SK-N-SH (cell line): ENCODE data around the gene LDAH. TPM values are rescaled to one million over a fixed set of nuclear protein-coding genes. Genes with fewer than 3 reads are reported as not detected.
"Not testable (repeated sequence)": the region's sequence is repeated elsewhere in the genome, so short reads cannot be mapped to it uniquely, and the experiment has no call there.

Experiments used
- CTCF ChIA-PET: fragments of 300-600, 350-600 bp; formaldehyde crosslinking; extraction: SDS; loops from one replicate; lab custom pipeline; 2021; lab: Yijun Ruan, JAX
- POLR2A ChIA-PET: fragments of 350-600 bp; sonication (Branson Sonifier 250); formaldehyde crosslinking; extraction: SDS; loops from one replicate; lab custom pipeline; 2020; ENCODE audit warnings: antibody characterized with exemption, inconsistent platforms; lab: Yijun Ruan, JAX
- DNase-seq: peaks from one replicate; pipeline ENCODE4 v3.0.0; 2012
- H2AFZ ChIP-seq: fragments of 200-600 bp; sonication (generic); 2 replicates; pipeline ENCODE4 v1.8.1; 2016; ENCODE audit warnings: antibody characterized with exemption, mild to moderate bottlenecking, low read depth
- H3F3A ChIP-seq: fragments of 200-600 bp; sonication (generic); replicated peaks from 2 replicates; pipeline ENCODE3; 2016; ENCODE audit warnings: antibody characterized with exemption, mild to moderate bottlenecking; ENCODE audit not compliant: insufficient read depth
- H3K27ac ChIP-seq, 2 experiments: fragments of 200-500 bp in 1 of 2; fragments of 200-600 bp in 1 of 2; sonication (Bioruptor generic) in 1 of 2; sonication (generic), shearing (Covaris generic) in 1 of 2; 2 replicates each; pipeline versions ENCODE4 v1.5.1 to v1.6.1; 2014 to 2016; ENCODE audit warnings: low read depth in 2 of 2, inconsistent platforms in 1 of 2, low read length in 1 of 2, mild to moderate bottlenecking in 1 of 2, mixed read lengths in 1 of 2
- H3K27me3 ChIP-seq: fragments of 200-600 bp; sonication (generic), shearing (Covaris generic); 2 replicates; pipeline ENCODE4 v1.6.1; 2016; ENCODE audit warnings: mixed run types; ENCODE audit not compliant: insufficient read depth
- H3K36me3 ChIP-seq, 2 experiments: fragments of 200-500 bp in 1 of 2; fragments of 200-600 bp in 1 of 2; sonication (Bioruptor generic) in 1 of 2; sonication (generic) in 1 of 2; replicated peaks in 1 of 2; 2 replicates each; pipeline versions ENCODE3 to v1.5.1; 2014 to 2016; ENCODE audit warnings: low read length in 1 of 2, mild to moderate bottlenecking in 1 of 2; ENCODE audit not compliant: insufficient read depth in 2 of 2, control insufficient read depth in 1 of 2
- H3K4me1 ChIP-seq, 2 experiments: fragments of 200-500 bp in 1 of 2; fragments of 200-600 bp in 1 of 2; sonication (Bioruptor generic) in 1 of 2; sonication (generic), shearing (Covaris generic) in 1 of 2; 2 replicates each; pipeline versions ENCODE4 v1.5.1 to v1.6.1; 2014 to 2016; ENCODE audit warnings: low read depth in 1 of 2, low read length in 1 of 2, mixed run types in 1 of 2; ENCODE audit not compliant: insufficient read depth in 2 of 2, control insufficient read depth in 1 of 2
- H3K4me2 ChIP-seq: fragments of 200-600 bp; sonication (generic), shearing (Covaris generic); 2 replicates; pipeline ENCODE4 v1.6.1; 2017; ENCODE audit warnings: mixed run types
- H3K4me3 ChIP-seq, 2 experiments: fragments of 200-500 bp in 1 of 2; fragments of 200-600 bp in 1 of 2; sonication (Bioruptor generic) in 1 of 2; sonication (generic), shearing (Covaris generic) in 1 of 2; 2 replicates each; pipeline versions ENCODE4 v1.5.1 to v1.8.1; 2014 to 2016; ENCODE audit warnings: low read depth in 2 of 2, inconsistent platforms in 1 of 2, low read length in 1 of 2, mild to moderate bottlenecking in 1 of 2, mixed read lengths in 1 of 2, moderate library complexity in 1 of 2
- H3K79me2 ChIP-seq: fragments of 200-600 bp; sonication (generic); 2 replicates; pipeline ENCODE4 v1.8.1; 2017; ENCODE audit warnings: mild to moderate bottlenecking; ENCODE audit not compliant: insufficient read depth
- H3K9ac ChIP-seq: fragments of 200-600 bp; sonication (generic); 2 replicates; pipeline ENCODE4 v1.6.1; 2017; ENCODE audit warnings: mixed run types
- H3K9me2 ChIP-seq: fragments of 200-600 bp; sonication (generic); 2 replicates; pipeline ENCODE4 v1.6.1; 2017; ENCODE audit warnings: mixed run types
- H3K9me3 ChIP-seq: fragments of 200-600 bp; sonication (generic); 2 replicates; pipeline ENCODE4 v1.6.1; 2017; ENCODE audit warnings: mixed run types, mild to moderate bottlenecking, moderate library complexity
- H4K20me1 ChIP-seq: fragments of 200-600 bp; sonication (generic); 2 replicates; pipeline ENCODE4 v1.6.1; 2017; ENCODE audit warnings: mild to moderate bottlenecking, mixed run types; ENCODE audit not compliant: insufficient read depth
- FOSL2 ChIP-seq: IDR thresholded peaks from 2 replicates; pipeline ENCODE4 v1.4.0; 2012; ENCODE audit warnings: low read depth, mild to moderate bottlenecking, moderate library complexity, borderline replicate concordance
- JUND ChIP-seq: IDR thresholded peaks from 2 replicates; pipeline ENCODE4 v1.4.0; 2012
- MEF2A ChIP-seq: IDR thresholded peaks from 2 replicates; pipeline ENCODE4 v1.4.0; 2012; ENCODE audit warnings: low read depth, borderline replicate concordance
- NRF1 ChIP-seq: IDR thresholded peaks from 2 replicates; pipeline ENCODE4 v1.6.1; 2012; ENCODE audit warnings: low read depth, mild to moderate bottlenecking, low read length
- SMC3 ChIP-seq: IDR thresholded peaks from 2 replicates; pipeline ENCODE4 v1.6.1; 2012; ENCODE audit warnings: low read depth, low read length, improper control_type of control experiment
- TAF1 ChIP-seq: IDR thresholded peaks from 2 replicates; pipeline ENCODE4 v1.6.1; 2012; ENCODE audit warnings: low read depth, mild to moderate bottlenecking, low read length, moderate library complexity, borderline replicate concordance
- YY1 ChIP-seq: IDR thresholded peaks from 2 replicates; pipeline ENCODE4 v1.4.0; 2012; ENCODE audit warnings: low read depth, mild to moderate bottlenecking
- WGBS: methylation state at CpG from one replicate; pipeline ENCODE4 v1.1.6; 2017; ENCODE audit warnings: low lambda C conversion rate; 5-methylcytosine and 5-hydroxymethylcytosine counted together
- polyA plus RNA-seq, 3 experiments: library from polyadenylated mRNA; depleted of rRNA; stranded (reverse); fragments of >200 nt; gene quantifications; 2 replicates each; pipeline ENCODE4 v1.2.3, GENCODE V29; 2012
- TF ChIP-seq, protein P1 (sequence below): fragments of 150-350 bp; IDR thresholded peaks from 2 replicates; pipeline ENCODE4 v1.6.1; 2016; ENCODE audit warnings: mild to moderate bottlenecking, low read depth, low read length
- TF ChIP-seq, protein P2 (sequence below): IDR thresholded peaks from 2 replicates; pipeline ENCODE4 v1.4.0; 2012; ENCODE audit warnings: low read depth, borderline replicate concordance

Gene LDAH
- polyA plus RNA-seq, 1 of the 3 experiments (the other 2 are of a cell fraction): 12.7 TPM

DNA sequence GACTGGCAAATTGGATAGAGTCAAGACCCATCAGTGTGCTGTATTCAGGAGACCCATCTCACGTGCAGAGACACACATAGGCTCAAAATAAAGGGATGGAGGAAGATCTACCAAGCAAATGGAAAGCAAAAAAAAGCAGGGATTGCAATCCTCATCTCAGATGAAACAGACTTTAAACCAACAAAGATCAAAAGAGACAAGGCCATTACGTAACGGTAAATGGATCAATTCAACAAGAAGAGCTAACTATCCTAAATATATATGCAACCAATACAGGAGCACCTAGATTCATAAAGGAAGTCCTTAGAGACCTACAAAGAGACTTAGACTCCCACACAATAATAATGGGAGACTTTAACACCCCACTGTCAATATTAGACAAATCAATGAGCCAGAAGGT, 109.3 kb downstream of the LDAH start:
- CTCF ChIA-PET, H3K4me2 ChIP-seq, H4K20me1 ChIP-seq, H3K27me3 ChIP-seq, H3K4me3 ChIP-seq, H3K4me1 ChIP-seq, POLR2A ChIA-PET, DNase-seq, H2AFZ ChIP-seq, H3K27ac ChIP-seq, H3K9me3 ChIP-seq, H3K9me2 ChIP-seq, H3K9ac ChIP-seq, H3F3A ChIP-seq: not testable (repeated sequence)
- 87% methylated on average over 3 of the region's 3 CpGs for WGBS
- Histone ChIP-seq H3K36me3 (peaks cover 0 to 13% of the 10 kb centered on the region in 2 experiments), H3K79me2 (peaks cover 14% of the 10 kb centered on the region; the same call in 1 of the 2 replicates)

DNA sequence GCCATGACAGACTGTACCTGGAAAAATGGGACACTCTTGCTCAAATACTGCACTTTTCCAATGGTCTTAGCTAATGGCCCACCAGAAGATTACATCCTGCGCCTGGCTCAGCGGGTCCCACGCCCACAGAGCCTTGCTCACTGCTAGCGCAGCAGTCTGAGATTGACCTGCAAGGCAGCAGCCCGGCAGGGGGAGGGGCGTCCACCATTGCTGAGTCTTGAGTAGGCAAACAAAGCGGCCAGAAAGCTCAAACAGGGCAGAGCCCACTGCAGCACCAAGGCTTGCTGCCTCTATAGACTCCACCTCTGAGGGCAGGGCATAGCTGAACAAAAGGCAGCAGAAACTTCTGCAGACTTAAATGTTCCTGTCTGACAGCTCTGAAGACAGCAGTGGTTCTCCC, 111.3 kb downstream of the LDAH start:
- H3K9me2 ChIP-seq, H3K9me3 ChIP-seq, H3K4me3 ChIP-seq, H2AFZ ChIP-seq, H3K27ac ChIP-seq, H3K4me1 ChIP-seq, H3K27me3 ChIP-seq, H3K9ac ChIP-seq, H3K79me2 ChIP-seq, DNase-seq, H3F3A ChIP-seq, H3K36me3 ChIP-seq, POLR2A ChIA-PET, H4K20me1 ChIP-seq, H3K4me2 ChIP-seq: not testable (repeated sequence)
- WGBS: 93% methylated on average over 6 of the region's 7 CpGs
- CTCF ChIA-PET: interaction anchor here (0.6 to 1.7 kb wide), 4 partner anchors 18 to 71 kb away, joined by 3 to 4 read pairs (median 4); no protein-coding TSS in a partner anchor

DNA sequence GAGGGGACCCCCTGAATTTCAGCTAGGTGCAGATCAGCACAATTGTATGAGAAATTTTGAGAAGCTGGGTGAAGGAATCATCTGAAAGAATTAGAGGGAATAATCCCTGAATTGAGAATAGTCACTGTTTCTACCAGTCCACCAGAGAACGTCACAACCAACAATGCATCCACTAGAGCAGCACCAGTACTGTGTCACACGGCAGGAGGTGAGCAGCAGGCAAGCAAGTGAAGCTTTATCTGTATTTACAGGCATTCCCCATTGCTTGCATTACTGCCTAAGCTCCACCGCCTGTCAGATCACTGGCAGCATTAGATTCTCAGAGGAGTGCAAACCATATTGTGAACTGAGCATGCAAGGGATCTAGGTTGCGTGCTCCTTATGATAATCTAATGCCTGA, 115.3 kb downstream of the LDAH start:
- Histone ChIP-seq H4K20me1 (no peaks in the 10 kb centered on the region), H3K4me3 (no peak overlapping the region), H3F3A (no peaks in the 10 kb centered on the region), H3K27ac (no peak overlapping the region), H3K9me3 (no peaks in the 10 kb centered on the region), H3K79me2 (no peaks in the 10 kb centered on the region), H3K9me2 (no peaks in the 10 kb centered on the region), H3K36me3 (peaks cover 5 to 6% of the 10 kb centered on the region in 2 experiments), H3K4me2 (no peak overlapping the region), H3K9ac (no peak overlapping the region), H3K4me1 (no peaks in the 10 kb centered on the region), H2AFZ (no peak overlapping the region), H3K27me3 (no peaks in the 10 kb centered on the region)
- POLR2A ChIA-PET: no interaction called here
- CTCF ChIA-PET: interaction anchor here (0.6 to 1.7 kb wide), 8 partner anchors 15 to 100 kb away, joined by 3 to 5 read pairs (median 3); no protein-coding TSS in a partner anchor
- no peak for DNase-seq
- TF ChIP-seq FOSL2 (no peak), SMC3 (no peak), MEF2A (no peak), NRF1 (no peak), JUND (no peak), TAF1 (no peak), YY1 (no peak)
- TF ChIP-seq, protein P1, sequence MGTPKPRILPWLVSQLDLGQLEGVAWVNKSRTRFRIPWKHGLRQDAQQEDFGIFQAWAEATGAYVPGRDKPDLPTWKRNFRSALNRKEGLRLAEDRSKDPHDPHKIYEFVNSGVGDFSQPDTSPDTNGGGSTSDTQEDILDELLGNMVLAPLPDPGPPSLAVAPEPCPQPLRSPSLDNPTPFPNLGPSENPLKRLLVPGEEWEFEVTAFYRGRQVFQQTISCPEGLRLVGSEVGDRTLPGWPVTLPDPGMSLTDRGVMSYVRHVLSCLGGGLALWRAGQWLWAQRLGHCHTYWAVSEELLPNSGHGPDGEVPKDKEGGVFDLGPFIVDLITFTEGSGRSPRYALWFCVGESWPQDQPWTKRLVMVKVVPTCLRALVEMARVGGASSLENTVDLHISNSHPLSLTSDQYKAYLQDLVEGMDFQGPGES: no peak
- TF ChIP-seq, protein P2, sequence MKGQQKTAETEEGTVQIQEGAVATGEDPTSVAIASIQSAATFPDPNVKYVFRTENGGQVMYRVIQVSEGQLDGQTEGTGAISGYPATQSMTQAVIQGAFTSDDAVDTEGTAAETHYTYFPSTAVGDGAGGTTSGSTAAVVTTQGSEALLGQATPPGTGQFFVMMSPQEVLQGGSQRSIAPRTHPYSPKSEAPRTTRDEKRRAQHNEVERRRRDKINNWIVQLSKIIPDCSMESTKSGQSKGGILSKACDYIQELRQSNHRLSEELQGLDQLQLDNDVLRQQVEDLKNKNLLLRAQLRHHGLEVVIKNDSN: no peak
- WGBS: 98% methylated on average over 4 of the region's 4 CpGs
